Stimulated activated CD4-positive, alpha-beta T cell treated with anti-CD3 and anti-CD28 coated beads, TNF-alpha, amount 100 ng/mL, for 48 hours (primary cell): ENCODE measurements around the gene KRTAP10-4.
"Not testable (repeated sequence)": the region's sequence is repeated elsewhere in the genome, so short reads cannot be mapped to it uniquely, and the experiment has no call there.

ENCODE experiments used
- DNase-seq, 3 donors: peaks; one replicate each; pipeline ENCODE4 v3.0.0-alpha.2; 2020; ENCODE audit warnings: low read depth in 3 of 3

Gene KRTAP10-4

GRCh38 chr21:44573630-44574456 lies at the start of gene KRTAP10-4:
TSS of gene KRTAP10-4 (plus strand) at chr21:44573729. CDS start at chr21:44573759, 30 bp downstream.
- DNase-seq = not testable (repeated sequence)

GRCh38 chr21:44524414-44525371 lies 48.8 kb upstream of the KRTAP10-4 start:
- DNase-seq = no peak

- no peak for DNase-seq
Measured at GRCh38 chr21:44525391-44526095, 48.0 kb upstream of the KRTAP10-4 start.

DNA sequence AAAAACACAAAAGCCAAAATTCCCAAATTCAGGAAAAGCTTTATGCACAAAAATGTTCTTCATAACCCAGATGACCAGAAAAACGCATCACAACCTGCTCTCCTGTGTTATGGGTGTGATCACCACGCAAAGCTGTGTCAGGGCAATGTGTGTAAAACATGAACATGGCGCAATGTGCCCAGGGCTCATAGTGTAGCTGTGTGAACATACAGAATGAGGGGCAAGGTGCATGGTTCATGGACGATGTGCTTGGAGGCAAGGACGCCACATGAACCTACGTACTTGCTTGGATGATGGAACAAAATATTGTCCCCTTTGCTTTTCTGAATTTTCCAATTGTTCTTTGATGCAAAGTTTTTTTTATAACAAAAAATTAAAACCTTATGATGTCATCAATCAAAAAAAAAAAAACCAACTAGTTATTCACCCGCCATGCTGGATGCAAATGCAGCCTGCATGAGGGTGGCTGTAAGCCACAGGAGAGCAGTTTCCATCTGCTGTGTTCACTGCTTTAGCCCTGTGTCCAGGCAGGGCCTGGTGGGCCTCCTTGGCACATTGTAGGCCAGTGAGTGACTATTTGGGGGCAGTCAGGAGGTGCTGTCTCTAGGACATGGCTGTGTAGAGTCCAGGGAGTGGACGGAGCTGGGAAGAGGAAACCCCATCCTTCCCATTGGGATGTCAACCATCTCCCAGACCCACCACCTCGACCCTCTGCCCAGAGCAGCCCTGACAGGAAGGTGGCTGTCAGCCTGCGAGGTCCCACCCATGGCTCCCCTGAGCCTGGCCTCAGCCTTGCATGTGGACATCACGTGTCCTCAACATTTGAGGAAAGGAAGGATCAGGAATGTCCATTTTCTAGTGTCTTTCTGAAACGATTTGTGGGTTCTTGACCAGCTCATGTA lies 47.2 kb upstream of the KRTAP10-4 start:
- no peak for DNase-seq

DNA sequence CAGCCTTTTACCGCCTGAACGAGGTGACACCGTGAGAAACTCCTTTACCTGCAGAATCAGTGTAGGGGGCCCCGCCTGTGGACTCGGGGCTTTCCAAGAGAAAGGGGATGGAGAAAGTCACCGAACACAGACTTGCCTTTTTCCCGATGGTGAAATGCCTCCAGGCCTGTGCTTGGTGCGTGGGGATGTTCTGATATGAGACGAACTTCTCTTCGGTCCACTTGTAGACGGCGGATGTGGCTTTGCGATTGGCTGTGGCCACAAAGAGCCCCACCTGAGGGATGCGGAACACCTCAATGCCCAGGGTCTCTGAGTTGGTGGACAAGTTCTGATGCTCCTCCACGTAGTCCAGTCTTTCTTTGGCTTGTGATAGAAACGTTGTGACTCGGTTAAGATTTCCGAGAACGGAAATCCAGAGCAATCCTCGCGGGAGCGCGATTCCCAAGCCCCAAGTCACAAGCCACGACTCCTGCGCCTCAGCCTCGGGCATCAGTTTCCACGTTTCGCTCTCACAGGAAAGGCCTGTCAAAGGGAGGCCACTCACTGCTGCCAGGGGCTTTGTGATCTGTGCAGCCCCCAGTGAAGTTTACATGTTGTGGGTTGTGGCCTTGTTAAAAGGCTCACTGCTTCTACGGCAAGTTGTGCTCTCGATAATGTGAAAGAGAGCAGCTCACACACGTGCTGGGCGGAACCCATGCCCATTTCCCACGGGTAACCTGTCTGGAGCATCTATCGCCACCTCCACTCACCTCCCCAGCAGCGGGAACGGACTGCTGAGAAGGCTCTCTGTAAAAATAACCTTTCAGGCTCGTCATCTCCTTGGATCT lies 46.2 kb upstream of the KRTAP10-4 start:
- no peak for DNase-seq

DNA sequence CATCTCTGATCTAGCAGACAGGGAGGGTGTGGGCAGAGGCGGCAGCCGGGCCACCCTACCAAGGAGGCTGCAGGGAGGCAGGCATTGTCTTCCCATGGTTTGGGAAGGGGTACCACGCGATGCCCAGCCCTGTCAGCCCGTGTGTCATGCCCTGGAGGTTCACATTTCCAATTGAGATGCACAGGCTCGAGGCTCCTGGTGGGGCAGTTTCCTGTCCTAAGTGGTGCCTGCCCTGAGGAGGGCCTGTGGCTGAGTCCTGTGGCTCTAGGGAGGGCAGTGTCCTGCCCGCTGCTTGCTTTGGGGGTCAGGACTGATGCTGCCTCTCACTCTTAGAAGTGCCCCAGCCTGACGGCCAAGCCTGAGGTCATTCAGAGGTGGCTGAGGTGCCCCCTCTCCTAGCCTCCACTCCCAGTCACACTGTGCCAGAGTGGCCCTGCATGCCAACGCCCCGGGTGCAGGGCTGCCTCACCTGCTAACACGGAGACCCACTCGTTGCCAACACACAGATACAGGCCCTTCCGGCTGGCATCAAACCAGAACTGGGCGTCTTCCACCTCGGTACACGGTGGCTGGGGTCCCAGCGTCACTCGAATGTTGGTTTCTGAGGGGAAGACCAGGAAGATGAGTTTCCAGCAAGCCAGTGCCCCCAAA lies 45.4 kb upstream of the KRTAP10-4 start:
- DNase-seq = no peak

DNA sequence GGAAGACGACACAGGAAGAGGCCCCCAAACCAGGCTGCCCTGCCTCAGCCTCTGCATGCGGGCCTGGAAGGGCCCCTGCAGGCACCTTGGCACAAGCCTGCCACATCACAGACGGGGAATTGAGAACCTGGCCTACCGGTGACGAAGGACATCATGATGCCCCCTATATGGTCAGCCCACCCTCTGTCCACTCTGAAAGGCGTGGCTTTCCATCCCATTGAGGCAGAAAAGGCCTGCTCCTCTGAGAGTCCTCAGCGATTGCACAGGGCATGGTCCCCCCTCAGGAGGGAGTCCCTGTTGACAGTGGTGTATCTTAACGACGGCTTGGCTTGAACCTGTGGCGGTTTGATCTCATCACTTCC lies 44.9 kb upstream of the KRTAP10-4 start:
- DNase-seq = no peak

DNA sequence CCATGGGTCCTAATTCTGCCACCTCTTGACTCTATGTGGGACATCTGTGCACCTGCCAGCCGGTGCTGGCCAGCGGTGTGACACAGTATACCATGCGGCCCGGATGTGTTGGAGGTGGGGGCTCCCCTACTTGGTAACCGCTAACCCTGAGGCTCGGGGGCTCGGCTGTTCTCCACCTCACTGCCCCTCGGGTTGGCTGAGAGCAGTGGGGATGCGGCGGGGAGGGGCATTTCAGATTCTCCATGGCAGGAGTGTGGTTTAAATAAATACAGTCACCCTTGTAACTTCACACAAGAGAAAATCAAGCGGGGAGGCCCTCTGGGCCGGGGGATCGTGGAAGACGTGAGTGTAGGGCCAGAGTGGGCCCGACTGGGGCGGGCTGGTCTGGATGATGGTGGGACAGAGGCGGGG lies 44.5 kb upstream of the KRTAP10-4 start:
- no peak for DNase-seq

- no peak for DNase-seq
Measured at GRCh38 chr21:44529503-44530125, 43.9 kb upstream of the KRTAP10-4 start.

DNA sequence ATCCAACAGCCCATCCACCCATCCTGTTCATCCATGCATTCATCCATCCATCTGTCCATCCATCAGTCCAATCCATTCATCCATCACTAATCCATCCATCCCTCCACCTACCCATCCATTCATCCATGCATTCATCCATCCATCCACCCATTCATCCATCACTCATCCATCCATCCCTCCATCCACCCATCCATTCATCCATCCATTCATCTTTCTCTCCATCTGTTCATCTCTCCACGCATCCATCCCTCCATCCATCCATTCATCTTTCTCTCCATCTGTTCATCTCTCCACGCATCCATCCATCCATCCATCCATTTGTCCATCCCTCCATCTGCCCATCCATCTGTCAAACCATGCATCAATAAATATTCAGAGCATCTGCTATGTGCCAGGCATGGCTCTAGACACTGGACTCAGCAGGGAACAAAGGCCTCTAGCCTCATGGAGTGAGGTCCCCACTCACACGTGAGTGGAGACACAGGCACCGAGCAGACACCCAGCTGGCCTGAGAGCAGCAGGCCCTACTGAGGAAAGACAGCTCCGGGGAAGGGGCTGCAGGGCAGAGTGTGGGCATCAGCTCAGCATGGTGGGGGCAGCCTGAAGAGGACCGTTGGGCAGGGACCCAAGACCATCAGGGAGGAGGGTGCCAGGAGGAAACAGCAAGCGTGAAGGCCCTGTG lies 43.2 kb upstream of the KRTAP10-4 start:
- no peak for DNase-seq

DNA sequence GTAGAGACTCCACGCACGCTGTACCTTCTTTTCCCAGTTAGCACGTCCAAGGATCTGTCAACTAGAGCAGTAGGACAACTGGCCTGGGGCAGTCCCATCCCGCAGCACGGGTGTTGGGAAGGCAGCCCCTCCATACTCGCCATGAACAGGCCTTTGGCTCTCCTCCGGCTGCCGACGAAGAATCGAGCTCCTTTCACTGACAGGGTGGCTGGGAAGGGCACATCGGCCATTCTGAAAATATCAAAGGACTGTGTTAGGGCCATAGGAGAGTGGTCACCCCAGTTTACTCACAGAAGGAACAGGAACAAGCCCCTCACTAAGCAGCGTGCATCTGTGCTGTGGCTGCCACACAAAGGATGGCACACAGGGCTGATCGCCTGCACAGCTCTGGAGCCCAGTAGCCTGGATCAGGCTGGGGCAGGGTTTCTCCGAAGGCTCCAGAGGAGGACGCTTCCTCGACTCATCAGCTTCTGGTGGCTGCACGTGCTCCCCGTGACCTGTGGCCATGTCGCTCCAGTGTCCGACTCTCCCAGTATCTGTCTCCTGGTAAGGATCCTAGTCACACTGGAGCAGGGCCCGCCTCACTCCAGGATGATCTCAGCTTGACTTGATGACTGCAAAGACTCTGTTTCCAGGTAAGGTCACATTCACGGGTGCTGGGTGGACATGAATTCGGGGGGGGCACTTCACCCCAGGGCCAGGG lies 42.5 kb upstream of the KRTAP10-4 start:
- DNase-seq = no peak

GRCh38 chr21:44531606-44532564 lies 41.6 kb upstream of the KRTAP10-4 start:
- DNase-seq = no peak

DNA sequence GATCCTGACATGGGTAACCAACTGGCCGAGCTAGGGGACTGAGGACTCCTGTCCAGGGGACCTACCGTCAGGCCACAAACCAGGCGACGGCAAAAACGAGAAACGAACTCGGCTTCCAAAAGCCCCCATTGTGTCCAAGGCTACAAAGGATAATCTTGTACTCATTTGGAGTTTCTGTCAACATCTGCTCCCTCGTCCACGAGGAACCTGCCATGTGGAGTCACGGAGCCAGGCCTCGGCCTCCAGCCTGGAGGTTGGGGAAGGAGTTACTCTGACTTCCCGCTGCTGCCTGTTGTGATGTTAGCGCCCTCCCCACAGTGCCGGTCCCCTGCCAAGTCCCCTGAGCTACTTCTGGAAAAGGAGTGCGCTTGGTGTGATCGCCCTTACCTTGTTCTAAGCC lies 40.8 kb upstream of the KRTAP10-4 start:
- no peak for DNase-seq

GRCh38 chr21:44533121-44533890 lies 40.2 kb upstream of the KRTAP10-4 start:
- no peak for DNase-seq

GRCh38 chr21:44533891-44534627 lies 39.5 kb upstream of the KRTAP10-4 start:
- no peak for DNase-seq
